IPS DF 4.7 (cell line): ENCODE data around the gene NCKAP1.
"Not testable (repeated sequence)": the region's sequence is repeated elsewhere in the genome, so short reads cannot be mapped to it uniquely, and the experiment has no call there.

ENCODE experiments used
- DNase-seq: peaks from one replicate; pipeline ENCODE4 v3.0.0-alpha.2; 2013; ENCODE audit warnings: low spot score; ENCODE audit errors: extremely low read depth

The NCKAP1 gene

DNA sequence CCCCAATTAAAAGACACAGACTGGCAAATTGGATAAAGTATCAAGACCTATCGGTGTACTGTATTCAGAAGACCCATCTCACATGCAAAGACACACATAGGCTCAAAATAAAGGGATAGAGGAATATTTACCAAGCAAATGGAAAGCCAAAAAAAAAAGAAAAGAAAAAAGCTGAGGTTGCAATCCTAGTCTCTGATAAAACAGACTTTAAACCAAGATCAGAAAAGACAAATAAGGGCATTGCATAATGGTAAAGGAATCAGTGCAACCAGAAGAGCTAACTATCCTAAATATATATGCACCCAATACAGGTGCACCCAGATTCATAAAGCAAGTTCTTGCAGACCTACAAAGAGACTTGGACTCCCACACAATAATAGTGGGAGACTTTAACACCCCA, 161.6 kb downstream of the NCKAP1 start:
- not testable (repeated sequence) for DNase-seq

GRCh38 chr2:182870227-182870626, 168.0 kb downstream of the NCKAP1 start:
- no peak for DNase-seq

DNA sequence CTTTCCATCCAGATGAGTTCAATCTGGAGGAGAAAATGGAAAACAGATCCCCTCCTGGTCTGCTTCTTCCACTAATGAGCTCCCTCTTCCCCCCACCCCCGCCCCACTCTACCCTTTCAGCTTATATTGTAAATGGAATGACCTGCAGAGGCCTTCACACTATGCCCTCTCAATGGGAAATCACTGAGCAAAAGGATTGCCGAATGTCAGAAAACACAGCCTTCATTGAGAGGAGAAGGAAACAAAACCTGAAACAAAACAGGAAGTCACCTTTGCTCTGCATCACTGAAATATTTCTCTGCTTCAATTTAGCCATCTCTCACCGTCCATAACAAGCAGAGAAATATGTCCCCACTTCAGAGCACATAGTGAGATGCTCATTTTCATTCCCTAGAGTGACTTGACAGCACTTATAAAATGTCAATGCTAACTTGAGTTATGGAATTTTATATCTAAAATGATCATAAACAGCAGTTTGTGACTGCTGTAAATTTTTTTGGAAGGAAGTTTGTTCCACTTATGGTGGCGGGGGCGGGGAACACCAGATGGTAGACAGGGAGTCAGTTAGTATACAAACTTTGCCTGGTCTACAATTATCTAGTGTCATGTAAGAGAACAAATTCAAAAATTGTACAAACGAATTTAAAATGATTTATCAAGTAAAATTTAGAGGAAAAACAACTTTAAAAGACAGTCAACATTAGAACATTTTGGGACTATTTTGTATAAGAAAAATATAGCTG, 170.0 kb downstream of the NCKAP1 start:
- DNase-seq, result no peak

GRCh38 chr2:182867426-182868053, 170.7 kb downstream of the NCKAP1 start:
- no peak for DNase-seq

DNA sequence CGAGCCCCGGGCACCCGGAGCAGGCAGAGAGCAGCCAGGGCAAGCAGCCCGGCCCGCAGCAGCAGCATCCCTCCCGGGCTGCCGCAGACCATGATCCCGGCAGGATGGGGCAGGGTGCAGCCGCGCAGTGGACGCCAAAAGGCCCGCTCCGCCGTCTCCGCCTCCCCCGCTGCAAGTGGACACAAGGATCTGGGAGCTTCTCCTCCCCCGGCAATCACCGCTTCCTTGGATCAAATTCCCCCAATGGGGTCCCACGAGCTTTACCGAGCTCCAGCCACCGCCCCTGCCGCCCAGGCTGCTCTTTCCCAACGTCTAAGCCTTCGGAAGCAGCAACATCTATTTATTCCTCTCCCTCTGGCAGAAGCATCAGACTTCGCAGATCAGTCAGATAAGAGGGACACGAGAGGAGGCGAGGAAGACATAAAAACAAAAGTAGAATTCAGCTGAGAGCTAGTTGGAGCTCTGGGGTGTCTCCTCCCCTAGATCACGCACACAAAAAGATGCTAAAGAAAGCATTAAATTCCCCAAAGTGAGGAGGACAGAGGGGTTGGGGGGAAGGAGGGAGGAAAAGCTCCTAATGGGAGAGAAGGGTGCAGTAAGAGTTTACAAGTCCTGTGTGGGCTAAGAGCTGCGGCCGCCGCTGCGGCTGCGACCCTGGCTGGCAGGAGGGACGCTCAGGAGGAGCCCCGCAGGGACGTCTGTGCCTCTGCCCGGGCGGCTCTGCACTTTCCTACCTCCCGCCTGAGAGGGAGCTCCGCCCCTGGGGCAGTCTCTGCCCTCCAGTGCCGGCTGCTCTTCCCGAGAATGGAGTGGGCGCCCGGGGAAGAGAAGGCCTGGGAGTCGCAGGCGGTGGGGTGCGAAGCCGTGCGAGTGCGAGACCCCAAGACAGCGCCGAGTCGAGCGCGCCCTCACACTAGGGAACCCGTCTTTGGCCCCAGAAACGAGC, 171.5 kb downstream of the NCKAP1 start, which contains the start of gene FRZB:
TSS of gene FRZB (minus strand) at position 177 of the 946 bp plus-strand sequence. CDS start at position 92, 85 bp downstream.
- no peak for DNase-seq

DNA sequence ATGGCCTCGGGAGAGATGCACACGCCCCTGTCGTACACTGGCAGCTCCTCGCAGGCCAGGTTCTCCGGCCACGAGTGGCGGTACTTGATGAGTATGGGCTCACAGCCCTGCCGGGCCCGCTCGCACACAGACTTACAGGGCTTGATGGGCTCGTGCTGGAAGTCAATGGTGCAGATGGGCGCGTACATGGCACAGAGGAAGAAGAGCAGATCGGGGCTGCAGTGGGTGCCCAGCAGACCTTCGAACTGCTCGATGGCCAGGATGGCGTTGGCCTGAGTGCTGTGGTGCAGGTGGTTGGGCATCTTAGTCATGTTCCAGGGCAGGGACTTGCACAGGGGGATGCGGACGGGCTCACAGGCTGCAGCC, 172.2 kb downstream of the NCKAP1 start:
- no peak for DNase-seq

DNA sequence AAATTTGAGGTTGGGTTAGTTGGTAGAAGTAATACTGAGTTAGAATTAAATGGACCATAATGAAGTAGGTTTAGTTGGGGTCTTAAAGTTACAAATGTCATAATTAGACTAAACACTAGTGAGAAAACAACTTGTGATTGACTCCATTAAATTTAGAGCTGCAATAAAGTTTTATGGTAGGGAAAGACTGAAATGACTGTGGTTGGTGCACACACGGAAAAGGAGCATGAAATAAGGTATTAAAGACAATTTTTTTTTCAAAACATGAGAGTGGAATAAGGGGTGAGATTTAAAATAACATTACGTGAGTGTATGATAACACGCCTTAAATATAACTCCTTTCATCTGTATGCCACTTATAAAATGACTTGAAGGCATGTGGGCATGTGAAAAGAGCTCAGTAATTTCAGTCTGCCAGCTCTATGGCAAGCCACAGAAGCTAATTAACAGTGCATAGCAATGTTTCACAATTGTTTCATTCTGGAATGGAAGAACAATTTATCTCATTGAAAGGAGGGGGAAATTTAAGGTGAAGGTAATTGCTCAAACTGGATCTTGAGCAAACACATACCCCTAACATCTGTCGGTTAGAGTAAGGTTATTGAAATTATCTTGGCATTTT, 173.2 kb downstream of the NCKAP1 start:
- no peak for DNase-seq

- DNase-seq, result no peak
Observed at GRCh38 chr2:182863642-182864041, 174.6 kb downstream of the NCKAP1 start.

- no peak for DNase-seq
Observed at GRCh38 chr2:182862091-182862490, 176.2 kb downstream of the NCKAP1 start.

DNA sequence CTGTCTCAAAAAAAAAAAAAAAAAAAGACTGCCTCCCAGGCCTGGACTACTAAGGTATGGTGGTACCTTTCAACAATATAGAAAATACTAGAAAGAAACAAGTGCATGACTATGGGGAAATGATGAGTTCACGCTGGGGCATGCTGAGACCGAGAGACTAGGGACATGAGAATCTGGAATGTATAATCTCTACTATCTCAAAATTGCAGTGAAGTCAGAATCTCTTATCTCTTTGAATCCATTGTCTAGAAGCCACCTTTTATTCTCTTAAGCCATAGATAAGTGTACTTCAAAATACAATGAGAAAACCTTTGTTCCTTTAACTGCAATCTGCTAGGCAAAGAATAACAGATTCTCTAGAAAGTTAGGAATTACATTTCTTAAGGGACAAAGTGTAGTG, 177.4 kb downstream of the NCKAP1 start:
- DNase-seq, result no peak
